Measurements from ENCODE around the gene HNRNPLL.

DNA sequence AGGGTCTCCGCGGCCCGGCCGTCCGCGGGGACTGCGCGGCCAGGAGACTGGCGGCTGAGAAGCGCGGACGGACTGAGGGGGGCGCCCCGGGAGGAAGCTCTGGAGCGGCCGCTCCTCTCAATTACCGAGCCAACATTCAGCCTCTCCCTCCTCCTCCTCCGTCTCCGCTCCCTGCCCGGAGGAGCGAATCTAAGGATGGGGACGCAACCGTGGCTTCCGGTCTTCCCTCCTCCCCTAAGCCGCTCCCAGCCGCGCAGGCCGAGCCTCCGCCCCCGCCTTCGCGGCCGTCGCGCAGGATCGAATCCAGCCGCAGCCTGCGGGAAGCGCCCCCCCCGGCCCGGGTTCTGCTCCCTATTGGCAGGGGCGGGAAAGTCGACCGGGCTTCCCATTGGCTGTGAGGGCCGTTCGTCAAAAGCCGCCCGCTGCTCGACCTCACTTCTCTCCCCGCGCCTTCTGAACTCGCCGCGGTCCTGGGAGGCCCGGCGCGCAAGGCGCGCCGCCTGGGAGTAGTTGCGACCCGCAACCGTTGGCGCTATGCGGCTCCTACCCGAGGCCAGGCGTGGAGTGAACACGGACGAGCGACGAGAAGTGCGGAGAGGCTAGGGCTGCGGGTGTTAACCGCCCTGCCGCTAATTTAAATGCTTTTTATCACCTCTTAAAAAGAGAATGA is at the start of gene HNRNPLL:
- TF ChIP-seq POLR2A (IDR thresholded peaks at IDR 0.05; ENCODE audit: borderline replicate concordance, extremely low read depth, insufficient read depth, insufficient read length) (peak; percentile 83), CEBPB (IDR thresholded peaks at IDR 0.05; ENCODE audit: low read depth) (no peak), POLR2AphosphoS5 (IDR thresholded peaks at IDR 0.05; ENCODE audit: low read depth, low read length) (peak; percentile 99), EZH2phosphoT487 (IDR thresholded peaks at IDR 0.05; ENCODE audit: borderline replicate concordance) (no peak), ZFX (IDR thresholded peaks at IDR 0.05) (0 out of 2 replicates have a peak, but pooled peaks have one; percentile 45), EGR1 (IDR thresholded peaks at IDR 0.05; ENCODE audit: low read depth) (peak; percentile 100)
- TF ChIP-seq, protein P1, sequence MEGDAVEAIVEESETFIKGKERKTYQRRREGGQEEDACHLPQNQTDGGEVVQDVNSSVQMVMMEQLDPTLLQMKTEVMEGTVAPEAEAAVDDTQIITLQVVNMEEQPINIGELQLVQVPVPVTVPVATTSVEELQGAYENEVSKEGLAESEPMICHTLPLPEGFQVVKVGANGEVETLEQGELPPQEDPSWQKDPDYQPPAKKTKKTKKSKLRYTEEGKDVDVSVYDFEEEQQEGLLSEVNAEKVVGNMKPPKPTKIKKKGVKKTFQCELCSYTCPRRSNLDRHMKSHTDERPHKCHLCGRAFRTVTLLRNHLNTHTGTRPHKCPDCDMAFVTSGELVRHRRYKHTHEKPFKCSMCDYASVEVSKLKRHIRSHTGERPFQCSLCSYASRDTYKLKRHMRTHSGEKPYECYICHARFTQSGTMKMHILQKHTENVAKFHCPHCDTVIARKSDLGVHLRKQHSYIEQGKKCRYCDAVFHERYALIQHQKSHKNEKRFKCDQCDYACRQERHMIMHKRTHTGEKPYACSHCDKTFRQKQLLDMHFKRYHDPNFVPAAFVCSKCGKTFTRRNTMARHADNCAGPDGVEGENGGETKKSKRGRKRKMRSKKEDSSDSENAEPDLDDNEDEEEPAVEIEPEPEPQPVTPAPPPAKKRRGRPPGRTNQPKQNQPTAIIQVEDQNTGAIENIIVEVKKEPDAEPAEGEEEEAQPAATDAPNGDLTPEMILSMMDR (IDR thresholded peaks at IDR 0.05 in 2 of 3, conservative IDR thresholded peaks at IDR 0.05 in 1 of 3; ENCODE audit: borderline replicate concordance in 1 of 3, insufficient read depth in 1 of 3, low read depth in 2 of 3, low read length in 2 of 3) = no peak
- TF ChIP-seq, protein P2, sequence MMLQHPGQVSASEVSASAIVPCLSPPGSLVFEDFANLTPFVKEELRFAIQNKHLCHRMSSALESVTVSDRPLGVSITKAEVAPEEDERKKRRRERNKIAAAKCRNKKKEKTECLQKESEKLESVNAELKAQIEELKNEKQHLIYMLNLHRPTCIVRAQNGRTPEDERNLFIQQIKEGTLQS (IDR thresholded peaks at IDR 0.05) = no peak
- TF ChIP-seq, protein P3, sequence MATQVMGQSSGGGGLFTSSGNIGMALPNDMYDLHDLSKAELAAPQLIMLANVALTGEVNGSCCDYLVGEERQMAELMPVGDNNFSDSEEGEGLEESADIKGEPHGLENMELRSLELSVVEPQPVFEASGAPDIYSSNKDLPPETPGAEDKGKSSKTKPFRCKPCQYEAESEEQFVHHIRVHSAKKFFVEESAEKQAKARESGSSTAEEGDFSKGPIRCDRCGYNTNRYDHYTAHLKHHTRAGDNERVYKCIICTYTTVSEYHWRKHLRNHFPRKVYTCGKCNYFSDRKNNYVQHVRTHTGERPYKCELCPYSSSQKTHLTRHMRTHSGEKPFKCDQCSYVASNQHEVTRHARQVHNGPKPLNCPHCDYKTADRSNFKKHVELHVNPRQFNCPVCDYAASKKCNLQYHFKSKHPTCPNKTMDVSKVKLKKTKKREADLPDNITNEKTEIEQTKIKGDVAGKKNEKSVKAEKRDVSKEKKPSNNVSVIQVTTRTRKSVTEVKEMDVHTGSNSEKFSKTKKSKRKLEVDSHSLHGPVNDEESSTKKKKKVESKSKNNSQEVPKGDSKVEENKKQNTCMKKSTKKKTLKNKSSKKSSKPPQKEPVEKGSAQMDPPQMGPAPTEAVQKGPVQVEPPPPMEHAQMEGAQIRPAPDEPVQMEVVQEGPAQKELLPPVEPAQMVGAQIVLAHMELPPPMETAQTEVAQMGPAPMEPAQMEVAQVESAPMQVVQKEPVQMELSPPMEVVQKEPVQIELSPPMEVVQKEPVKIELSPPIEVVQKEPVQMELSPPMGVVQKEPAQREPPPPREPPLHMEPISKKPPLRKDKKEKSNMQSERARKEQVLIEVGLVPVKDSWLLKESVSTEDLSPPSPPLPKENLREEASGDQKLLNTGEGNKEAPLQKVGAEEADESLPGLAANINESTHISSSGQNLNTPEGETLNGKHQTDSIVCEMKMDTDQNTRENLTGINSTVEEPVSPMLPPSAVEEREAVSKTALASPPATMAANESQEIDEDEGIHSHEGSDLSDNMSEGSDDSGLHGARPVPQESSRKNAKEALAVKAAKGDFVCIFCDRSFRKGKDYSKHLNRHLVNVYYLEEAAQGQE (IDR thresholded peaks at IDR 0.05; ENCODE audit: low read depth) = no peak
